GM12878 (cell line): ENCODE results near the gene ZBTB4. TPM values are rescaled to one million over a fixed set of nuclear protein-coding genes. Genes with fewer than 3 reads are reported as not detected.
A peak's percentile ranks its signal among the peaks of the same experiment; 100 is the strongest.

Experiments
- ASH2L ChIP-seq: fragments of 300-600, 200-600 bp; sonication (generic); IDR thresholded peaks from 2 replicates; pipeline ENCODE4 v1.6.1; 2017; ENCODE audit warnings: low read depth, mild to moderate bottlenecking, borderline replicate concordance
- BCL3 ChIP-seq: IDR thresholded peaks from 2 replicates; pipeline ENCODE4 v1.6.1; 2011; ENCODE audit warnings: borderline replicate concordance, low read depth, mild to moderate bottlenecking, moderate library complexity, low read length; ENCODE audit not compliant: insufficient read depth, poor library complexity, severe bottlenecking
- CTCF ChIP-seq, 3 experiments: IDR thresholded peaks in 2 of 3; conservative IDR thresholded peaks in 1 of 3; 2 replicates each; pipeline ENCODE4 v1.5.1; 2011; ENCODE audit warnings: low read depth in 3 of 3, low read length in 3 of 3, mild to moderate bottlenecking in 3 of 3, control low read depth in 2 of 3, moderate library complexity in 2 of 3, inconsistent platforms in 1 of 3, mixed read lengths in 1 of 3; ENCODE audit not compliant: control insufficient read depth in 2 of 3, insufficient read depth in 1 of 3; ENCODE audit errors: extremely low read depth in 1 of 3
- DPF2 ChIP-seq: fragments of 450-650 bp; IDR thresholded peaks from 2 replicates; pipeline ENCODE4 v1.6.1; 2017; ENCODE audit warnings: mild to moderate bottlenecking
- E2F4 ChIP-seq: IDR thresholded peaks from 2 replicates; pipeline ENCODE4 v1.6.1; 2012; ENCODE audit warnings: low read depth, low read length, improper control_type of control experiment
- EGR1 ChIP-seq, 2 experiments: IDR thresholded peaks; 1 replicate in 1 of 2; 2 replicates in 1 of 2; pipeline ENCODE4 v1.6.1; 2011 to 2012; ENCODE audit warnings: low read depth in 2 of 2, low read length in 2 of 2, borderline replicate concordance in 1 of 2, mild to moderate bottlenecking in 1 of 2, moderate library complexity in 1 of 2
- FOS ChIP-seq: IDR thresholded peaks from 3 replicates; pipeline ENCODE4 v1.6.1; 2011; ENCODE audit warnings: borderline replicate concordance; ENCODE audit not compliant: insufficient read length; ENCODE audit errors: extremely low read depth
- GATAD2B ChIP-seq: fragments of 450-650 bp; conservative IDR thresholded peaks from 2 replicates; pipeline ENCODE4 v1.6.1; 2017; ENCODE audit warnings: low read depth, mild to moderate bottlenecking, moderate library complexity
- IKZF2 ChIP-seq, 2 experiments: fragments of 450-650 bp; IDR thresholded peaks; 2 replicates each; pipeline ENCODE4 v1.6.1; 2017; ENCODE audit warnings: mild to moderate bottlenecking in 2 of 2, moderate library complexity in 2 of 2
- JUND ChIP-seq: IDR thresholded peaks from 2 replicates; pipeline ENCODE4 v1.6.1; 2012; ENCODE audit warnings: low read depth, mild to moderate bottlenecking, low read length, improper control_type of control experiment, moderate library complexity
- MLLT1 ChIP-seq: fragments of 450-650 bp; IDR thresholded peaks from 2 replicates; pipeline ENCODE4 v1.6.1; 2016; ENCODE audit warnings: mild to moderate bottlenecking
- MXI1 ChIP-seq: fragments of 150-350 bp; IDR thresholded peaks from 2 replicates; pipeline ENCODE4 v1.6.1; 2011; ENCODE audit warnings: low read depth, mild to moderate bottlenecking, inconsistent platforms, low read length, improper control_type of control experiment
- NFIC ChIP-seq: IDR thresholded peaks from 2 replicates; pipeline ENCODE4 v1.6.1; 2012; ENCODE audit warnings: low read depth, mild to moderate bottlenecking, inconsistent platforms, low read length, moderate library complexity
- NFYA ChIP-seq: IDR thresholded peaks from 2 replicates; pipeline ENCODE4 v1.6.1; 2011; ENCODE audit warnings: low read depth, mild to moderate bottlenecking, low read length, improper control_type of control experiment, borderline replicate concordance
- NR2C1 ChIP-seq: fragments of 450-650 bp; IDR thresholded peaks from 2 replicates; pipeline ENCODE4 v1.6.1; 2017; ENCODE audit warnings: antibody characterized with exemption, mild to moderate bottlenecking, moderate library complexity
- PBX3 ChIP-seq: IDR thresholded peaks from 2 replicates; pipeline ENCODE4 v1.6.1; 2011; ENCODE audit warnings: mild to moderate bottlenecking, low read depth, low read length, moderate library complexity; ENCODE audit not compliant: insufficient replicate concordance
- RBBP5 ChIP-seq: fragments of 200-600 bp; sonication (generic); conservative IDR thresholded peaks from 2 replicates; pipeline ENCODE4 v1.6.1; 2016
- SMAD5 ChIP-seq: IDR thresholded peaks from 2 replicates; pipeline ENCODE4 v1.6.1; 2016; ENCODE audit warnings: antibody characterized with exemption, low read depth
- SREBF2 ChIP-seq: IDR thresholded peaks from 2 replicates; pipeline ENCODE4 v1.6.1; 2012; ENCODE audit warnings: mild to moderate bottlenecking, low read length
- TCF12 ChIP-seq: IDR thresholded peaks from 2 replicates; pipeline ENCODE4 v1.6.1; 2011; ENCODE audit warnings: low read depth, mild to moderate bottlenecking, low read length
- TCF7 ChIP-seq: IDR thresholded peaks from 2 replicates; pipeline ENCODE4 v1.6.1; 2014; ENCODE audit warnings: antibody characterized with exemption, borderline replicate concordance
- YY1 ChIP-seq: IDR thresholded peaks from 2 replicates; pipeline ENCODE4 v1.6.1; 2011; ENCODE audit warnings: low read depth, mild to moderate bottlenecking, low read length
- ZNF207 ChIP-seq: fragments of 450-650 bp; IDR thresholded peaks from 2 replicates; pipeline ENCODE4 v1.6.1; 2014; ENCODE audit warnings: antibody characterized with exemption, mild to moderate bottlenecking, borderline replicate concordance
- polyA plus RNA-seq, 11 experiments: library from polyadenylated mRNA; depleted of rRNA in 4 of 11; unstranded in 6 of 11; stranded (reverse) in 5 of 11; fragments of >200 nt; fragmentation: Nextera tagmentation in 4 of 11; fragmentation: Illumina TruSeq in 1 of 11; extraction: Ambion mirVana in 4 of 11; extraction: Trizol in 1 of 11; gene quantifications; 1 replicate in 1 of 11; 2 replicates in 10 of 11; pipeline versions ENCODE4 v1.2.1 to v1.2.3, GENCODE V29; 2011 to 2016; ENCODE audit warnings: inconsistent platforms in 2 of 11, missing spikeins in 2 of 11, low read depth in 1 of 11
- total RNA-seq, 4 experiments: library from RNA; depleted of rRNA in 3 of 4; stranded (reverse); fragments of >200 nt in 3 of 4; fragmentation: Illumina TruSeq in 1 of 4; extraction: Trizol in 1 of 4; gene quantifications; 2 replicates each; pipeline versions ENCODE4 v1.2.1 to v1.2.3, GENCODE V29; 2013 to 2021

Gene ZBTB4
- total and polyA plus RNA-seq, 10 of the 15 experiments (the other 5 are each of a cell fraction or from before 2014, with no cell fraction given) = 2.0 to 14.9 (median 6.9) TPM

- TF ChIP-seq NR2C1 (no peak), FOS (no peak), ASH2L (no peak), YY1 (no peak), MXI1 (peak; percentile 48; the same call in 1 of the 2 replicates), TCF7 (no peak), BCL3 (no peak), NFIC (no peak), SMAD5 (no peak), EGR1 (IDR thresholded peaks at IDR 0.05; ENCODE audit: borderline replicate concordance in 1 of 2, low read depth in 2 of 2, low read length in 2 of 2) (peak in 1 of 2 experiments; percentile 72; a peak in 2 of 3 replicates), MLLT1 (peak; percentile 77; the same call in 1 of the 2 replicates), NFYA (no peak), JUND (peak; percentile 54; the same call in 1 of the 2 replicates), RBBP5 (no peak), E2F4 (no peak), DPF2 (0 out of 2 replicates have a peak, but pooled peaks have one; percentile 70), PBX3 (no peak), GATAD2B (no peak), SREBF2 (no peak), ZNF207 (no peak), CTCF (IDR thresholded peaks at IDR 0.05 in 2 of 3, conservative IDR thresholded peaks at IDR 0.05 in 1 of 3; ENCODE audit: control insufficient read depth in 2 of 3, extremely low read depth in 1 of 3, insufficient read depth in 1 of 3, low read depth in 3 of 3, low read length in 3 of 3) (no peak), TCF12 (no peak), IKZF2 (IDR thresholded peaks at IDR 0.05) (peak in 1 of 2 experiments; percentile 36; a peak in 2 of 4 replicates)
Observed at GRCh38 chr17:7440113-7440833, 39.2 kb downstream of the ZBTB4 start (continued).
